ENCODE measurements around the gene PTPRG.

The PTPRG gene

DNA sequence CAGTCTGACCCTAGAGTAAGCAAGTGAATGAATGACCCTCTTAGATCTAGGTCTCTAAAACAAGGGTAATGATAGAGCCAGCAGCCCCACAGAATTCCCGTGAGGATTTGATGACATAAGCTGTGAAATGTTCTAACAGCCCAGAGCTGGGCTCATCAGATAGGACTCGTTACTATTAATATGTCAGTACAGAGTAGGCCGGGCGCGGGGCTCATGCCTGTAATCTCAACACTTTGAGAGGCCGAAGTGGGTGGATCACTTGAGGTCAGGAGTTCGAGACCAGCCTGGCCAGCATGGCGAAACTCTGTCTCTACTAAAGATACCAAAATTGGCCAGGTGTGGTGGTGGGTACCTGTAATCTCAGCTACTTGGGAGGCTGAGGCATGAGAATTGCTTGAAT, 621.7 kb downstream of the PTPRG start:
- H3K36me3 ChIP-seq (ENCODE audit: control insufficient read depth, insufficient read depth, low read length) = peaks cover 11% of the 10 kb centered on the region
- H3K9ac ChIP-seq (ENCODE audit: low read length) = no peak overlapping the region
- no peak overlapping the region for H3K27ac ChIP-seq (ENCODE audit: low read depth, low read length)
- no peak overlapping the region for H3K4me3 ChIP-seq (ENCODE audit: low read depth, low read length)
- peaks cover 7% of the 10 kb centered on the region; the same call in 1 of the 2 replicates for H3K4me1 ChIP-seq (ENCODE audit: control insufficient read depth, insufficient read depth, low read length)
- no peaks in the 10 kb centered on the region for H3K27me3 ChIP-seq (ENCODE audit: control insufficient read depth, insufficient read depth, low read length)
- H3K9me3 ChIP-seq (ENCODE audit: control insufficient read depth, insufficient read depth, low read depth, low read length) = no peaks in the 10 kb centered on the region

GRCh38 chr3:62183969-62184368, 622.6 kb downstream of the PTPRG start:
- no peak overlapping the region for H3K9ac ChIP-seq (ENCODE audit: low read length)
- H3K27ac ChIP-seq (ENCODE audit: low read depth, low read length) = no peak overlapping the region
- H3K4me3 ChIP-seq (ENCODE audit: low read depth, low read length) = no peak overlapping the region
- no peaks in the 10 kb centered on the region for H3K9me3 ChIP-seq (ENCODE audit: control insufficient read depth, insufficient read depth, low read depth, low read length)
- peaks cover 4% of the 10 kb centered on the region for H3K4me1 ChIP-seq (ENCODE audit: control insufficient read depth, insufficient read depth, low read length)
- H3K36me3 ChIP-seq (ENCODE audit: control insufficient read depth, insufficient read depth, low read length) = peaks cover 11% of the 10 kb centered on the region
- no peaks in the 10 kb centered on the region for H3K27me3 ChIP-seq (ENCODE audit: control insufficient read depth, insufficient read depth, low read length)

DNA sequence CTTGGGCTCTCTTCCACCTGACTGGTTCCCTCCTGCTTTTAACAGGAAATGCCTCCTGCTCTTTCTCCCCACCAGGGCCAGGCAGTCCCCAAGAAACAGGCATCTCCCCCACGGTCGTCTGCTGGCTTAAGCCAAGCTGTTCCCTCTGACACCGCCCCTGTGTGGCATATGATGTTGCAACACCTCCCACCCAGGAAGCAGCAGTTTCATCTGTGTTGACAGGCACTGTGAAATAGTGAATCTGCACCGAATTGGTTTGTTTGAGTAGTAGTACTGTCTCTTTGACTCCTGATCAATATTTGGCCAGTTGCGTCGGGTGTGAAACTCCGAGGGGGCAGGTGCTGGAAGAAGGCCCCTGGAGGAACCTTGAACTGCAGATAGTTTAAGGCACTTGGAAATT, 623.2 kb downstream of the PTPRG start:
- Histone ChIP-seq H3K4me3 (ENCODE audit: low read depth, low read length) (no peak overlapping the region), H3K27ac (ENCODE audit: low read depth, low read length) (no peak overlapping the region), H3K36me3 (ENCODE audit: control insufficient read depth, insufficient read depth, low read length) (peaks cover 11% of the 10 kb centered on the region), H3K4me1 (ENCODE audit: control insufficient read depth, insufficient read depth, low read length) (peaks cover 9% of the 10 kb centered on the region; the same call in 1 of the 2 replicates), H3K9ac (ENCODE audit: low read length) (no peak overlapping the region), H3K9me3 (ENCODE audit: control insufficient read depth, insufficient read depth, low read depth, low read length) (no peaks in the 10 kb centered on the region), H3K27me3 (ENCODE audit: control insufficient read depth, insufficient read depth, low read length) (no peaks in the 10 kb centered on the region)

DNA sequence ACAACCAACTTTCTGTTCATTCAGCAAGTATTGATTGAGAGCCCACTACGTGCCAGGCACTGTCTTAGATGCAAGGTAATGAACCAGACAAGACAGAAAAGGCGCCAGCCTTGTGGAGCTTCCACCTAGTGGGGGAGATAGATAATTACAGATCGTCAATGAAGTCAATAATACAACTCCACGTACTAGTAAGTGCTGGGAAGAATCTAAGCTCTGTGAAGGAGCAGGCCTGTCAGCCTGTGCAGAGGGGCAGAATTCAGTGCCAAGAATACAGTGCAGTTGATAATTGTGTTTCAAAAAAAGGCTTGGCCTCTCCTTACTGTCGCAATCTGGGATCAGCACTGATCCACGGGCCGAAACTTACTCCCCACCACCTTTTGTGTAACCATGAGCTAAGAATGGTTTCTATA, 625.7 kb downstream of the PTPRG start:
- H3K36me3 ChIP-seq (ENCODE audit: control insufficient read depth, insufficient read depth, low read length) = peaks cover 24% of the 10 kb centered on the region
- H3K27ac ChIP-seq (ENCODE audit: low read depth, low read length) = no peak overlapping the region

DNA sequence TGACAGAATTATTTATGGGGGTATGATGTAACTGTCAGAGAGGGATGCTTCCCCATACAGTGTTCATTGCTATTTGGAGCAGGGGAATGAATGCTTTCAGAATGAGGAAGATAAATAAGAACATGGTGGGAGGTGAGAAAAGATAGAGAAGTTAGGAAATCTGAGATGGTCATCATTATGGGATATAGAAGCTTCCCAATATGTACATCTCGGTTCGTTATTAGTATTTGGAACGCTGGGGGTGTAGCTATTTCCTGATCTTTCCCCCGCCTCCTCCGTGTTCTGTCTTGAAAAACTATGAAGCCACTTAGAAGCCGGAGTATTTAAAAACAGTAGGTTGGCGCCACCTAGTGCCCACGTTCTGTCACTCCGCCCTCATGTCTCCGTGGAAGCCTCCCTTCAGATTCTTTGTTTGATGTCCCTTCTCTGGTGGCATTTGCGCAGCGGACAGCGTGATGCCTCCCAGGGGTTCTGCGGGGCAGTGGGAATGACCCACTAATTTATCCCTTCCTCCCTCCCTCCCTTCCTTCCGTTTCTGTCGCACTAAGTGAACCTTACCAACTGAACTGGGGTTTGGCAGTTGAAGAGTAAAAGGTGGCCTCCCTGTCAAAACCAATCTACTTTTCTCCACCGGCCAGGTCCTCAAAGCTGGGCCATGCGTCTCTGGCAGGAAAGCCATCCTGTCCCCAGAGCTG, 627.5 kb downstream of the PTPRG start:
- H3K36me3 ChIP-seq (ENCODE audit: control insufficient read depth, insufficient read depth, low read length) = peaks cover 36% of the 10 kb centered on the region
- H3K9ac ChIP-seq (ENCODE audit: low read length) = no peak overlapping the region
- no peaks in the 10 kb centered on the region for H3K9me3 ChIP-seq (ENCODE audit: control insufficient read depth, insufficient read depth, low read depth, low read length)
- no peak overlapping the region for H3K27ac ChIP-seq (ENCODE audit: low read depth, low read length)
- H3K27me3 ChIP-seq (ENCODE audit: control insufficient read depth, insufficient read depth, low read length) = no peaks in the 10 kb centered on the region
- H3K4me3 ChIP-seq (ENCODE audit: low read depth, low read length) = no peak overlapping the region
- H3K4me1 ChIP-seq (ENCODE audit: control insufficient read depth, insufficient read depth, low read length) = peaks cover 10% of the 10 kb centered on the region; the same call in 1 of the 2 replicates

More for the DNA sequence above, 625.7 kb downstream of the PTPRG start:
- Histone ChIP-seq H3K9me3 (ENCODE audit: control insufficient read depth, insufficient read depth, low read depth, low read length) (no peaks in the 10 kb centered on the region), H3K9ac (ENCODE audit: low read length) (no peak overlapping the region), H3K4me3 (ENCODE audit: low read depth, low read length) (no peak overlapping the region), H3K27me3 (ENCODE audit: control insufficient read depth, insufficient read depth, low read length) (no peaks in the 10 kb centered on the region), H3K4me1 (ENCODE audit: control insufficient read depth, insufficient read depth, low read length) (peaks cover 11% of the 10 kb centered on the region; the same call in 1 of the 2 replicates)

GRCh38 chr3:62189376-62189698, 628.0 kb downstream of the PTPRG start:
- Histone ChIP-seq H3K27ac (ENCODE audit: low read depth, low read length) (no peak overlapping the region), H3K4me3 (ENCODE audit: low read depth, low read length) (no peak overlapping the region), H3K9me3 (ENCODE audit: control insufficient read depth, insufficient read depth, low read depth, low read length) (no peaks in the 10 kb centered on the region), H3K9ac (ENCODE audit: low read length) (no peak overlapping the region), H3K27me3 (ENCODE audit: control insufficient read depth, insufficient read depth, low read length) (no peaks in the 10 kb centered on the region), H3K36me3 (ENCODE audit: control insufficient read depth, insufficient read depth, low read length) (peaks cover 41% of the 10 kb centered on the region), H3K4me1 (ENCODE audit: control insufficient read depth, insufficient read depth, low read length) (peaks cover 8% of the 10 kb centered on the region; the same call in 1 of the 2 replicates)

DNA sequence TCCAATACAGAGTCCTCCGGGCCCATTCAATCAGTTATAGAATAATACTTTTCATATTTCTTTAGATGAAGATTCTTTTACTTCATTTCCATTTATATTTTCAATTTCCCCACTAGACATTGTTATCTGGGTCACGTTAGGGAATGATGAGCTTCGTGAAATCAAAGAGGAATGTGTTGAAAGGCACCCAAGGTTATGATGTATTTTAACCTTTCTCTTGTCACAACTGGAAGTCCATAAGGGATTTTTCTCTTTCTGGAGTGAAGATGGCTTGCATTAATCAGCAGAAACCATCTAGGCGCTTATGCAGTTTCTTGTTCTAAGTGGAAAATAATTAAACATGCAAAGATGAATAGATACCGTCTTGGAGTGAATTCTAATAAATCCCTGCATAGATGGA, 631.5 kb downstream of the PTPRG start:
- H3K27ac ChIP-seq (ENCODE audit: low read depth, low read length) = no peak overlapping the region
- peaks cover 8% of the 10 kb centered on the region; the same call in 1 of the 2 replicates for H3K4me1 ChIP-seq (ENCODE audit: control insufficient read depth, insufficient read depth, low read length)
- no peak overlapping the region for H3K4me3 ChIP-seq (ENCODE audit: low read depth, low read length)
- peaks cover 60% of the 10 kb centered on the region for H3K36me3 ChIP-seq (ENCODE audit: control insufficient read depth, insufficient read depth, low read length)
- no peaks in the 10 kb centered on the region for H3K9me3 ChIP-seq (ENCODE audit: control insufficient read depth, insufficient read depth, low read depth, low read length)
- H3K9ac ChIP-seq (ENCODE audit: low read length) = no peak overlapping the region
- H3K27me3 ChIP-seq (ENCODE audit: control insufficient read depth, insufficient read depth, low read length) = no peaks in the 10 kb centered on the region

GRCh38 chr3:62193586-62194345, 632.4 kb downstream of the PTPRG start:
- Histone ChIP-seq H3K4me3 (ENCODE audit: low read depth, low read length) (no peak overlapping the region), H3K36me3 (ENCODE audit: control insufficient read depth, insufficient read depth, low read length) (peaks cover 60% of the 10 kb centered on the region)

DNA sequence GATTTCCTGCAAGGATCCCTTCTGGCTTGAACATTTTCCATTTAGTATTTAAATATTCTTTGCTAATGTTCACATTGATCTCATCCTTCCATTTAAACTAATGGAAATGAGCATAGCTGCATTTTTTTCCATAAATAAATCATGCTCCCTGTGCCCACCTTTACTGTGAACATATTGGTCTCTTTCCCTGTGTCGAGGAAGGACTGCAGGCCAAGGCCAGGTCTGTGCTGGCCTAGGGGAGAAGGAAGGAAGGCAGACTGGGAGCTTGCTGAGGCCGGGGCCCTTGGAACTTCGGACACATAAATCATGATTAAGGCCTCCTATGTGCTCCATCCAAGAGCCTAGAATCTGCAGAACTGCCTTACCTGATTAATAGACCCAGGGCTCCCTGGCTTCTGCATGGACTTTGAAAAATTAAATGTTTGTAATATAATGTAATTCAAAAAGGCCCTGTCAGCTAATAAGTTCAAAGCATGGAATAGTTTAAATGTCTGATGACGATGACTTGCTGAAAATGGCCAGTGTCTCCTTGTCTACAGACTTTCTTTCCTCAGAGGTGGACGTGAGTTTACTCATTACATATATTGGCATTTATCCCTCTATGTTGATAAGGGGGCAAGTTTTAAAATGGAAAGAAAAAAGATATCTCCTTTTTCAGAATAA, 636.1 kb downstream of the PTPRG start:
- no peak overlapping the region for H3K4me3 ChIP-seq (ENCODE audit: low read depth, low read length)
- no peaks in the 10 kb centered on the region for H3K9me3 ChIP-seq (ENCODE audit: control insufficient read depth, insufficient read depth, low read depth, low read length)
- peaks cover 45% of the 10 kb centered on the region for H3K36me3 ChIP-seq (ENCODE audit: control insufficient read depth, insufficient read depth, low read length)
- H3K9ac ChIP-seq (ENCODE audit: low read length) = no peak overlapping the region
- H3K27me3 ChIP-seq (ENCODE audit: control insufficient read depth, insufficient read depth, low read length) = no peaks in the 10 kb centered on the region
- H3K27ac ChIP-seq (ENCODE audit: low read depth, low read length) = no peak overlapping the region
- H3K4me1 ChIP-seq (ENCODE audit: control insufficient read depth, insufficient read depth, low read length) = no peaks in the 10 kb centered on the region

More at GRCh38 chr3:62193586-62194345, 632.4 kb downstream of the PTPRG start:
- Histone ChIP-seq H3K9me3 (ENCODE audit: control insufficient read depth, insufficient read depth, low read depth, low read length) (no peaks in the 10 kb centered on the region), H3K27ac (ENCODE audit: low read depth, low read length) (no peak overlapping the region), H3K27me3 (ENCODE audit: control insufficient read depth, insufficient read depth, low read length) (no peaks in the 10 kb centered on the region), H3K9ac (ENCODE audit: low read length) (no peak overlapping the region), H3K4me1 (ENCODE audit: control insufficient read depth, insufficient read depth, low read length) (peaks cover 8% of the 10 kb centered on the region; the same call in 1 of the 2 replicates)

- Histone ChIP-seq H3K36me3 (ENCODE audit: control insufficient read depth, insufficient read depth, low read length) (peaks cover 48% of the 10 kb centered on the region), H3K4me1 (ENCODE audit: control insufficient read depth, insufficient read depth, low read length) (no peaks in the 10 kb centered on the region), H3K27ac (ENCODE audit: low read depth, low read length) (no peak overlapping the region), H3K4me3 (ENCODE audit: low read depth, low read length) (no peak overlapping the region), H3K27me3 (ENCODE audit: control insufficient read depth, insufficient read depth, low read length) (no peaks in the 10 kb centered on the region), H3K9ac (ENCODE audit: low read length) (no peak overlapping the region), H3K9me3 (ENCODE audit: control insufficient read depth, insufficient read depth, low read depth, low read length) (no peaks in the 10 kb centered on the region)
Observed at GRCh38 chr3:62199126-62199525, 637.8 kb downstream of the PTPRG start.

Measured in HUES6 (cell line).